ENCODE data around the gene GAMT. TPM values are rescaled to one million over a fixed set of nuclear protein-coding genes. Genes with fewer than 3 reads are reported as not detected.

Gene GAMT
- total RNA-seq, 2 experiments from 2014 or later: 11.0 to 13.0 TPM

DNA sequence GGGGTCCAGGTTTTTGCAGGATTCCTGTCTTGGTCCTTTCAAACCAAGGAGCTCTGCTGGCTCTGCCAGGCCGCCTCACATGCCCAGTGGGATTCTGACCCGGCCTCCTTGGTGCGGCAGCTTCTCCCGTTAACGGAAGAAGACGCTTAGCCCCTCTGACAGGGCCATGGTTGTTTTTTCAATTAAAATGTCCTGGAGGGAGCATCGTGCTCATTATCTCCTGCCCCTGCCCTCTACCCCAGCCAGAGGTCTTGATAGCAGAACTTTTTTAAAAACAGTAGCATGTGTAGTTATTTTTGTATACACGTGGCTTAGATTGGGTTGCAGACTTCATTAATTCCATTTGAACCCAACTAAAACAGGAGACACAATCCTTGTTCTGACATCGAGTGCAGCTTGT, 25.4 kb upstream of the GAMT start:
- no peaks in the 10 kb centered on the region for H3K27me3 Mint-ChIP-seq
- peaks cover 68% of the 10 kb centered on the region for H3K36me3 Mint-ChIP-seq (ENCODE audit: low read depth)
- peaks cover 4% of the 10 kb centered on the region for H3K4me1 Mint-ChIP-seq (ENCODE audit: low read depth)
- DNase-seq (no peak), ATAC-seq (ENCODE audit: poor library complexity) (no peak)
- Histone ChIP-seq H3K9me3 (ENCODE audit: control insufficient read depth in 1 of 2, insufficient read depth in 1 of 2, low read length in 2 of 2) (no peaks in the 10 kb centered on the region), H3K4me1 (ENCODE audit: insufficient read depth, low read length) (no peaks in the 10 kb centered on the region), H3K4me3 (ENCODE audit: low read length) (no peak overlapping the region), H3K27ac (ENCODE audit: low read depth in 1 of 2, low read length in 2 of 2) (no peak overlapping the region), H3K36me3 (ENCODE audit: insufficient read depth, low read length) (peaks cover 83% of the 10 kb centered on the region), H3K27me3 (ENCODE audit: control insufficient read depth in 1 of 2, insufficient read depth in 2 of 2, low read length in 2 of 2) (no peaks in the 10 kb centered on the region)
- POLR2A ChIA-PET: no interaction called here
- no peak overlapping the region for H3K27ac Mint-ChIP-seq
- H3K9me3 Mint-ChIP-seq: no peaks in the 10 kb centered on the region
- H3K4me3 Mint-ChIP-seq: no peak overlapping the region
- TF ChIP-seq, protein P1, sequence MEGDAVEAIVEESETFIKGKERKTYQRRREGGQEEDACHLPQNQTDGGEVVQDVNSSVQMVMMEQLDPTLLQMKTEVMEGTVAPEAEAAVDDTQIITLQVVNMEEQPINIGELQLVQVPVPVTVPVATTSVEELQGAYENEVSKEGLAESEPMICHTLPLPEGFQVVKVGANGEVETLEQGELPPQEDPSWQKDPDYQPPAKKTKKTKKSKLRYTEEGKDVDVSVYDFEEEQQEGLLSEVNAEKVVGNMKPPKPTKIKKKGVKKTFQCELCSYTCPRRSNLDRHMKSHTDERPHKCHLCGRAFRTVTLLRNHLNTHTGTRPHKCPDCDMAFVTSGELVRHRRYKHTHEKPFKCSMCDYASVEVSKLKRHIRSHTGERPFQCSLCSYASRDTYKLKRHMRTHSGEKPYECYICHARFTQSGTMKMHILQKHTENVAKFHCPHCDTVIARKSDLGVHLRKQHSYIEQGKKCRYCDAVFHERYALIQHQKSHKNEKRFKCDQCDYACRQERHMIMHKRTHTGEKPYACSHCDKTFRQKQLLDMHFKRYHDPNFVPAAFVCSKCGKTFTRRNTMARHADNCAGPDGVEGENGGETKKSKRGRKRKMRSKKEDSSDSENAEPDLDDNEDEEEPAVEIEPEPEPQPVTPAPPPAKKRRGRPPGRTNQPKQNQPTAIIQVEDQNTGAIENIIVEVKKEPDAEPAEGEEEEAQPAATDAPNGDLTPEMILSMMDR (IDR thresholded peaks at IDR 0.05): no peak
- intact Hi-C loops (cut with DNase I, micrococcal nuclease): no loop called here
- CTCF ChIA-PET: no interaction called here

DNA sequence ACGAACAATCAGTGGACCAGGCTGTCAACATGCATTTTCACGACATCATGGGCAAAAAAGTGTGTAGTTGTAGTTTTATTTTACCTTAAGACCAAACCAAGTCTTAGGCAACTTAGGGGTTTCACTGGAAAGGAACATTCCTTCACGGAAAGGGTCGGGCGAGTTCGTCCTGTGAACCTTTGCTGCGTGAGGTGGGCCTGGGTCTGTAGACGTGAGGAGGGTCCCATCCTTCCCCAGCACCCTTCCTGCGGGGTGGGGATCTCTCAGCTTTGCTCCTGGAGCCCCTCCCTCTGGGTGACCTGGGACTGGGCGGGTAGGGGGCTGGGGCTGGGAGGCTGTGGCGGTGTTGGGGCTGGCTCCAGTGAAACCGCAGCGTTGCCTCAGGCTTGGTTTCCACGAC, 24.6 kb upstream of the GAMT start:
- Mint-ChIP-seq H3K27ac (no peak overlapping the region), H3K27me3 (no peaks in the 10 kb centered on the region), H3K4me1 (ENCODE audit: low read depth) (peaks cover 4% of the 10 kb centered on the region), H3K9me3 (no peaks in the 10 kb centered on the region), H3K4me3 (no peak overlapping the region), H3K36me3 (ENCODE audit: low read depth) (peaks cover 69% of the 10 kb centered on the region)
- Histone ChIP-seq H3K4me3 (ENCODE audit: low read length) (no peak overlapping the region), H3K4me1 (ENCODE audit: insufficient read depth, low read length) (no peaks in the 10 kb centered on the region), H3K27me3 (ENCODE audit: control insufficient read depth in 1 of 2, insufficient read depth in 2 of 2, low read length in 2 of 2) (no peaks in the 10 kb centered on the region), H3K9me3 (ENCODE audit: control insufficient read depth in 1 of 2, insufficient read depth in 1 of 2, low read length in 2 of 2) (no peaks in the 10 kb centered on the region), H3K36me3 (ENCODE audit: insufficient read depth, low read length) (peaks cover 87% of the 10 kb centered on the region), H3K27ac (ENCODE audit: low read depth in 1 of 2, low read length in 2 of 2) (no peak overlapping the region)
- TF ChIP-seq, protein P1 (IDR thresholded peaks at IDR 0.05): no peak
- DNase-seq (no peak), ATAC-seq (ENCODE audit: poor library complexity) (no peak)
- CTCF ChIA-PET: no interaction called here
- POLR2A ChIA-PET: no interaction called here
- intact Hi-C loops (cut with DNase I, micrococcal nuclease): no loop called here

GRCh38 chr19:1425102-1425837, 23.9 kb upstream of the GAMT start:
- ATAC-seq (ENCODE audit: poor library complexity) (no peak), DNase-seq (no peak)
- Mint-ChIP-seq H3K27ac (no peak overlapping the region), H3K27me3 (no peaks in the 10 kb centered on the region), H3K4me3 (no peak overlapping the region), H3K9me3 (no peaks in the 10 kb centered on the region), H3K36me3 (ENCODE audit: low read depth) (peaks cover 73% of the 10 kb centered on the region), H3K4me1 (ENCODE audit: low read depth) (peaks cover 4% of the 10 kb centered on the region)
- TF ChIP-seq, protein P1 (IDR thresholded peaks at IDR 0.05): no peak
- intact Hi-C loops (cut with DNase I, micrococcal nuclease): no loop called here
- no peaks in the 10 kb centered on the region for H3K4me1 ChIP-seq (ENCODE audit: insufficient read depth, low read length)
- H3K9me3 ChIP-seq (ENCODE audit: control insufficient read depth in 1 of 2, insufficient read depth in 1 of 2, low read length in 2 of 2): no peaks in the 10 kb centered on the region
- no peak overlapping the region for H3K4me3 ChIP-seq (ENCODE audit: low read length)
- ChIA-PET POLR2A (no interaction called here), CTCF (no interaction called here)
- H3K27ac ChIP-seq (ENCODE audit: low read depth in 1 of 2, low read length in 2 of 2): no peak overlapping the region
- no peaks in the 10 kb centered on the region for H3K27me3 ChIP-seq (ENCODE audit: control insufficient read depth in 1 of 2, insufficient read depth in 2 of 2, low read length in 2 of 2)
- H3K36me3 ChIP-seq (ENCODE audit: insufficient read depth, low read length): peaks cover 89% of the 10 kb centered on the region

Data from CD4-positive, alpha-beta T cell (primary cell).